Measurements from ENCODE around the gene SETD1B.
"Not testable (repeated sequence)": the region's sequence is repeated elsewhere in the genome, so short reads cannot be mapped to it uniquely, and the experiment has no call there.

SETD1B gene

GRCh38 chr12:121860699-121861098, 56.9 kb downstream of the SETD1B start:
- DNase-seq: not testable (repeated sequence)

GRCh38 chr12:121861636-121862254, 57.9 kb downstream of the SETD1B start:
- no peak for DNase-seq

DNA sequence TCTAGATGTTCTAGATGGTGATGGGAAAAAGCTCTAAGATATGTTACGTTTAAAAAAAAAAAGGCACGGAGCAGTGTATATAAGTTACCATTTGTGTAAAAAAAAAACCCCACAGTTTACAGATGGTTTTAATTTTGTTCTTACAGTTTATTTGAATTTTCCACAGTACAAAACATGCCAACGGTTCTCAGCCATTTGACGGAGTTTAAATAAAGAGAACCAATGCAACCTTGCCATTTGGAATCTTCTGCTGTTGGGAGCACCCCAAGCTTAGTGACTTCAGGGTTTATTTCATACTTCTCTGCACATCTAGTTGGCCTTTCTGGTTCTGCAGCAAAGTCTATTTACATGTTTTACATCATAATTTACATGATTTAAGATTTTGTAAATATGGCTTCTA, 62.5 kb downstream of the SETD1B start:
- no peak for DNase-seq

- DNase-seq: not testable (repeated sequence)
Observed at GRCh38 chr12:121869229-121869628, 65.4 kb downstream of the SETD1B start.

- no peak for DNase-seq
Observed at GRCh38 chr12:121871467-121871866, 67.7 kb downstream of the SETD1B start.

- no peak for DNase-seq
Observed at GRCh38 chr12:121872546-121873215, 68.9 kb downstream of the SETD1B start.

GRCh38 chr12:121873216-121873569, 69.4 kb downstream of the SETD1B start:
- DNase-seq: no peak

DNA sequence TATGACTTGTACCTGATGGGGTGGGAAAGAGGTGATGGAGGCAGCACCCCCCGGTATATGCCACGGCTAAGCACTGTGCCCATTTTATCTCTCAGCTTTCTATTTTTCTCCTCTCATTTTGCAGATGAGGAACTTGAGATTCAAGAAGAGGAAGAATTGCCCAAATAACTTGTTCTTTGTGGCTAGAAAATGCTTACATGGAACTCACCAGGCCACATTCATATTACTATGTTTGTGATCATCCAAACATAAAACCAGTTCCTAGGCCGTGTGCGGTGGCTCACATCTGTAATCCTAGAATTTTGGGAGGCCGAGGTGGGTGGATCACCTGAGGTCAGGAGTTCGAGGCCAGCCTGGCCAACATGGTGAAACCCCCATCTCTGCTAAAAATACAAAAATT, 70.3 kb downstream of the SETD1B start:
- DNase-seq: no peak

DNA sequence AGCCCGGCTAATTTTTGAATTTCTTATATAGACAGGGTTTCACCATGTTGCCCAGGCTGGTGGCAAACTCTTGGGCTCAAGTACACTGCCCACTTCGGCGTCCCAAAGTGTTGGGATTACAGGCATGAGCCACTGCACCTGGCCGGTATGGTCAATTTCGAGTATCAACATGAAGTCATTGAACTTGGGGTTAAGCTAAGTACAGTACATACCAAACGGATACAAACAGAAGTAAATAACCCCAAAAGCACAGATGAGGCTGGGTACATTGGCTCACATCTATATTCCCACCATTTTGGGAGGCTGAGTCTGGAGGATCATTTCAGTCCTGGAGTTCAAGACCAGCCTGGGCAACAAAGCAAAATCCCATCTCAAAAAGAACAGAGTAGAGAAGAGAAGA, 71.8 kb downstream of the SETD1B start:
- no peak for DNase-seq

- DNase-seq: not testable (repeated sequence)
Observed at GRCh38 chr12:121876080-121876447, 72.3 kb downstream of the SETD1B start.
